Neural crest cell (in vitro differentiated cells): ENCODE data around the gene UBASH3B. TPM values are rescaled to one million over a fixed set of nuclear protein-coding genes. Genes with fewer than 3 reads are reported as not detected.
A peak's percentile ranks its signal among the peaks of the same experiment; 100 is the strongest.

Source experiments
- DNase-seq: peaks from one replicate; pipeline ENCODE4 v3.0.0; 2021; ENCODE audit warnings: low read depth, mixed read lengths, low spot score
- H3K27ac Mint-ChIP-seq: one replicate; pipeline ENCODE4 v1.8.0; 2021; ENCODE audit warnings: mild to moderate bottlenecking, mixed read lengths; ENCODE audit not compliant: unreplicated experiment
- H3K27me3 Mint-ChIP-seq: 2 replicates; pipeline ENCODE4 v1.8.0; 2021; ENCODE audit warnings: low read depth, mild to moderate bottlenecking, mixed read lengths
- H3K36me3 Mint-ChIP-seq: 2 replicates; pipeline ENCODE4 v1.8.0; 2021; ENCODE audit warnings: low read depth, mild to moderate bottlenecking, mixed read lengths
- H3K4me1 Mint-ChIP-seq: 2 replicates; pipeline ENCODE4 v1.8.0; 2021; ENCODE audit warnings: mixed read lengths
- H3K4me3 Mint-ChIP-seq: one replicate; pipeline ENCODE4 v1.8.0; 2021; ENCODE audit warnings: mild to moderate bottlenecking, mixed read lengths
- H3K9me3 Mint-ChIP-seq: 2 replicates; pipeline ENCODE4 v1.8.0; 2021; ENCODE audit warnings: mixed read lengths
- total RNA-seq: library from RNA; stranded (reverse); gene quantifications from 2 replicates; pipeline ENCODE4 v1.2.1, GENCODE V29; 2021
- TF ChIP-seq, protein P1 (sequence below): fragments of 200-600 bp; sonication (generic); conservative IDR thresholded peaks from 2 replicates; pipeline ENCODE4 v1.5.0; 2021; ENCODE audit warnings: antibody characterized with exemption, mild to moderate bottlenecking

The UBASH3B gene
- total RNA-seq, 1 donor from 2014 or later = 6.8 TPM

DNA sequence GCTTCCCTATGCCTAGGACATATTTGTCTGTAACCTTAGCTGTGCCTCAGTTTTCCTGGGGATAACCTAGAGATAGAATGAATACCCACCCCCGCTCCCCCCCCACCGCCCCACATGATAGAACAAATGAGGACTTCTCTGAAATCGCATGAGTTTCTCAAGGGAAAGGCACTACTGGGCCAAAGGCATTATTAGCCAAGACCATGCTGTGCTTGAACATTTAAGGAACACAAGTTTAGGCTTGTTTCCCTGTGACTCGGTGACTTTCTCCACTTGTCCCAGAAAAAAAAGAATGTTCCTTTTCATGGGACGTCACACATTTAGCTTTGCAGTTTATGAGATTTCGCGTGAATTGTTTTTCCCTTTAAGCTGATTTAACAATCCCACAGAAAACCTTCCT lies 131.4 kb downstream of the UBASH3B start:
- DNase-seq = no peak
- peaks cover 12% of the 10 kb centered on the region for H3K4me1 Mint-ChIP-seq
- peaks cover 1% of the 10 kb centered on the region for H3K27me3 Mint-ChIP-seq
- no peaks in the 10 kb centered on the region for H3K36me3 Mint-ChIP-seq
- no peak overlapping the region for H3K4me3 Mint-ChIP-seq
- H3K27ac Mint-ChIP-seq = no peak overlapping the region
- H3K9me3 Mint-ChIP-seq = no peaks in the 10 kb centered on the region
- TF ChIP-seq, protein P1, sequence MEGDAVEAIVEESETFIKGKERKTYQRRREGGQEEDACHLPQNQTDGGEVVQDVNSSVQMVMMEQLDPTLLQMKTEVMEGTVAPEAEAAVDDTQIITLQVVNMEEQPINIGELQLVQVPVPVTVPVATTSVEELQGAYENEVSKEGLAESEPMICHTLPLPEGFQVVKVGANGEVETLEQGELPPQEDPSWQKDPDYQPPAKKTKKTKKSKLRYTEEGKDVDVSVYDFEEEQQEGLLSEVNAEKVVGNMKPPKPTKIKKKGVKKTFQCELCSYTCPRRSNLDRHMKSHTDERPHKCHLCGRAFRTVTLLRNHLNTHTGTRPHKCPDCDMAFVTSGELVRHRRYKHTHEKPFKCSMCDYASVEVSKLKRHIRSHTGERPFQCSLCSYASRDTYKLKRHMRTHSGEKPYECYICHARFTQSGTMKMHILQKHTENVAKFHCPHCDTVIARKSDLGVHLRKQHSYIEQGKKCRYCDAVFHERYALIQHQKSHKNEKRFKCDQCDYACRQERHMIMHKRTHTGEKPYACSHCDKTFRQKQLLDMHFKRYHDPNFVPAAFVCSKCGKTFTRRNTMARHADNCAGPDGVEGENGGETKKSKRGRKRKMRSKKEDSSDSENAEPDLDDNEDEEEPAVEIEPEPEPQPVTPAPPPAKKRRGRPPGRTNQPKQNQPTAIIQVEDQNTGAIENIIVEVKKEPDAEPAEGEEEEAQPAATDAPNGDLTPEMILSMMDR = no peak

DNA sequence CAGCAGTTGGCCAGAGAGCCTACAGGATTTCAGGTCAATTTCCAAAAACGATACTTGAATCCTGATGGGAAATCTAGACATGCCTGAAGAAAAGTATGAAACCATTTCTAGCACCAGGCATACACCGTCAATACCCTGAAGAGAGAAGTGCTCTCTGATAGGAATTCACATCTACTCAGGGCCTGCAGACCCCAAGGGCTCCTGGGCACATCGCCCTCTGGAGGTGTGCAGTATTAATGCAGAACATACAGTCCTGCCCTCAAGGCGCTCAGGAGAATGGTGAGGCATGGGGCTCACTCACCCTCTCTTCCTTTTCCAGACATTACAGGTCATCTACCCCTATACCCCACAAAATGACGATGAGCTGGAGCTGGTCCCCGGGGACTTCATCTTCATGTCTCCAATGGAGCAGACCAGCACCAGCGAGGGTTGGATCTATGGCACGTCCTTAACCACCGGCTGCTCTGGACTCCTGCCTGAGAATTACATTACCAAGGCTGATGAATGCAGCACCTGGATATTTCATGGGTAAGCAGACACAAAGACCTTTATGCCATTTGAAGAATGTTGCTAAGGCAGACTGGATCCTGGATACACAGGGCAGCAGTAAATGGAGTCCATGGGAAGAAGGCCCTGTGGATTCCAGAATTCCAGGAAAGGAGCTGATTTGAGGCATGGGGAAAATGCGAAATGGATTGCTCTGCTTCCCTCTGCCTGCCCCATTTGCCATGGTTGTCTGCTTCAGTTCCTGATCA lies 133.4 kb downstream of the UBASH3B start:
- Mint-ChIP-seq H3K9me3 (no peaks in the 10 kb centered on the region), H3K27ac (no peak overlapping the region), H3K36me3 (no peaks in the 10 kb centered on the region), H3K4me1 (peaks cover 14% of the 10 kb centered on the region), H3K4me3 (no peak overlapping the region), H3K27me3 (no peaks in the 10 kb centered on the region)
- TF ChIP-seq, protein P1 = peak; percentile 27
- no peak for DNase-seq

DNA sequence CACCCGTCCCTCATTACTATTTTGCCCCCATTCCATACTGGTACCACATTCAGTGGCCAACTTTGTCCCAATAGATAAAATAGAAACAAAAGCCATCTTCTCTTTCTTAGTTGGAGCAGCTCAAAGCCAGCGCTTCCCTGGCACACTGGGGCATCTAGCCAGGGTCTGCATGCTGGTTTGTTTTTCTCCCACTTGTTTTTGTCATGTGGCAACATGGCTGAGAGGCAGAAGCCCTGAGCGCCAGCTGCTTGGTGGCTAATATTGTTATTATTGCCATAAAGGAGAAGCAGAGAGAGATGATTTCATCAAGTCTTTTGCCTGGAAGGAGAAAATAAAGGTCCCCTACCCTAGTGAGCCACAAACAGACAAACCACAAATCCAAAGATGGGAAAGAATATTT lies 134.4 kb downstream of the UBASH3B start:
- Mint-ChIP-seq H3K4me1 (peaks cover 10% of the 10 kb centered on the region), H3K36me3 (no peaks in the 10 kb centered on the region), H3K27me3 (no peaks in the 10 kb centered on the region), H3K9me3 (no peaks in the 10 kb centered on the region), H3K27ac (no peak overlapping the region), H3K4me3 (no peak overlapping the region)
- TF ChIP-seq, protein P1 = no peak
- DNase-seq = no peak

DNA sequence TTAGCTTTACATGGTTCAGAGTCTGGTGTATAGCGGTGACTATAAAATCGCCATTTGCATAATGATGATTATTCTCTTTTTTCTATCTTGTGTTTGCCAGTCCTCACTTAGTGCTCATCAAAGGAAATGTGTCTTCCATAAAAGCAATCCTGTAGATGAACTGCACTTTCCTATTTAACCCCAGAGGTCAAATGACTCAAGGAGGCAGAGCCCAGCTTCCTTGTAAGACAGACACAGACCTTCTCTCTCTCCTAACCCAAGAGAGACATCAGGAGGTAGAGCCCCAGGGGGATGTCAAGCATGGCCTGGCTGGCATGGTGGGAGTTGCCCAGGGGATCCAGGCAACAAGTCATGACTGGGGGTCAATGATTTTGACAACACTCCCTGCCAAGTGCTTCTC lies 135.9 kb downstream of the UBASH3B start:
- Mint-ChIP-seq H3K36me3 (no peaks in the 10 kb centered on the region), H3K9me3 (no peaks in the 10 kb centered on the region), H3K4me1 (peaks cover 10% of the 10 kb centered on the region), H3K4me3 (no peak overlapping the region), H3K27ac (no peak overlapping the region), H3K27me3 (no peaks in the 10 kb centered on the region)
- TF ChIP-seq, protein P1 = no peak
- DNase-seq = no peak

DNA sequence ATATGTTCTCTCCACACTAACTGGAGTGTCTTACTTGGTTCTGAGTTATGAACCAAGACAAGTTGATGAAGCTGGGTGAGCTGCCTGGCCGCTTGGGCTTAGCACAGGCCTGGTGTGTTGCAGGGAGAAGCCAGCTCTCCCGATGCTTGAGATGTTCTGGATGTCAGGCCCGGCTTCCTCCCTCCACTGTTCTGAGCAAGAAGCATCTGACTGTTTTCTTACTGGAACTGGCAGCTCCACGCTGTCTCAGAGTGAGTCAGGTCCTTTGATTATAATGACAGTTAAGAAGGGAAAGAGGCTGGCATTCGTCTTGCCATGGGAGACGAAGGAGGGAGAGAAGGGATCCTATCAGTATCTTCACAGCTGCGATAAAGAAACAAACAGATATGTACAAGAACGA lies 136.3 kb downstream of the UBASH3B start:
- DNase-seq = no peak
- Mint-ChIP-seq H3K4me3 (no peak overlapping the region), H3K27ac (peak overlapping the region; percentile 84), H3K9me3 (no peaks in the 10 kb centered on the region), H3K27me3 (no peaks in the 10 kb centered on the region), H3K4me1 (peaks cover 10% of the 10 kb centered on the region), H3K36me3 (no peaks in the 10 kb centered on the region)
- TF ChIP-seq, protein P1 = no peak
